Epithelial cell of esophagus (primary cell): ENCODE data around the gene PRM3.

Experiments
- DNase-seq: peaks from one replicate; pipeline ENCODE4 v3.0.0; 2010; ENCODE audit warnings: low read depth
- H3K4me3 ChIP-seq: 2 replicates; pipeline ENCODE4 v1.5.1; 2011; ENCODE audit warnings: mild to moderate bottlenecking, low read length, control low read depth
- CTCF ChIP-seq: IDR thresholded peaks from 2 replicates; pipeline ENCODE4 v1.5.1; 2011; ENCODE audit warnings: low read depth, mild to moderate bottlenecking, low read length, control low read depth, inconsistent platforms; ENCODE audit not compliant: insufficient read depth; ENCODE audit errors: missing control alignments

The PRM3 gene

GRCh38 chr16:11229432-11229831 lies 44.0 kb downstream of the PRM3 start:
- no peak overlapping the region for H3K4me3 ChIP-seq
- no peak for TF ChIP-seq CTCF
- no peak for DNase-seq

GRCh38 chr16:11225677-11226549 lies 47.5 kb downstream of the PRM3 start:
- no peak for TF ChIP-seq CTCF
- no peak for DNase-seq
- H3K4me3 ChIP-seq, result no peak overlapping the region

GRCh38 chr16:11224894-11225676 lies 48.3 kb downstream of the PRM3 start:
- TF ChIP-seq CTCF, result no peak
- H3K4me3 ChIP-seq, result no peak overlapping the region
- DNase-seq, result no peak

- no peak overlapping the region for H3K4me3 ChIP-seq
- TF ChIP-seq CTCF, result no peak
- DNase-seq, result no peak
Observed at GRCh38 chr16:11224096-11224893, 49.1 kb downstream of the PRM3 start.
